ENCODE data around the gene RNF208.

DNA sequence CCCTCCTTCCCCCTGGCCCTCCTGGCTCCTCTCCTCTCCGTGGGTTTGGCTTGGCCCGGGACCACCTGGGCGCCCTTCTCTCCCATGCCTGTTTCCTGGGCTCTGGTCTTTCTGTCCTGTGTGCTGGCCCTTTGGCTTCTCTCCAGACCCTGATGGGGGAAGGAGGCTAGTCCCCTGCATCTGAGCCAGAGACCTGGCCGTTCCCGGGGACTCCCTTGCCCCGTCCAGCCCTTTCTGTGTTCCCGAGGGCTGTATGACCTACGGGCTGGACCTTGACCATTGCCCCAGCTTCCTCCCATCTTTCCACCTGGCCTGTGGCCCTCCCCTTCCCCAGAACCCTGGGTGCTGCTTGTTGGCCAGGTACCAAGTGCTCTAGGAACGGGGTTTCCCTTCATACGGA is 41.5 kb upstream of the RNF208 start:
- TF ChIP-seq, protein P1, sequence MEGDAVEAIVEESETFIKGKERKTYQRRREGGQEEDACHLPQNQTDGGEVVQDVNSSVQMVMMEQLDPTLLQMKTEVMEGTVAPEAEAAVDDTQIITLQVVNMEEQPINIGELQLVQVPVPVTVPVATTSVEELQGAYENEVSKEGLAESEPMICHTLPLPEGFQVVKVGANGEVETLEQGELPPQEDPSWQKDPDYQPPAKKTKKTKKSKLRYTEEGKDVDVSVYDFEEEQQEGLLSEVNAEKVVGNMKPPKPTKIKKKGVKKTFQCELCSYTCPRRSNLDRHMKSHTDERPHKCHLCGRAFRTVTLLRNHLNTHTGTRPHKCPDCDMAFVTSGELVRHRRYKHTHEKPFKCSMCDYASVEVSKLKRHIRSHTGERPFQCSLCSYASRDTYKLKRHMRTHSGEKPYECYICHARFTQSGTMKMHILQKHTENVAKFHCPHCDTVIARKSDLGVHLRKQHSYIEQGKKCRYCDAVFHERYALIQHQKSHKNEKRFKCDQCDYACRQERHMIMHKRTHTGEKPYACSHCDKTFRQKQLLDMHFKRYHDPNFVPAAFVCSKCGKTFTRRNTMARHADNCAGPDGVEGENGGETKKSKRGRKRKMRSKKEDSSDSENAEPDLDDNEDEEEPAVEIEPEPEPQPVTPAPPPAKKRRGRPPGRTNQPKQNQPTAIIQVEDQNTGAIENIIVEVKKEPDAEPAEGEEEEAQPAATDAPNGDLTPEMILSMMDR (IDR thresholded peaks at IDR 0.05; ENCODE audit: insufficient read depth, low read length, poor library complexity, severe bottlenecking) = no peak
- no peak for TF ChIP-seq EZH2phosphoT487 (conservative IDR thresholded peaks at IDR 0.05; ENCODE audit: low read length)
